Hematopoietic multipotent progenitor cell treated with erythropoietin and hydrocortisone succinate and interleukin-3 and kit ligand, for 8 days (in vitro differentiated cells): ENCODE data around the gene CCL5.

ENCODE experiments used
- DNase-seq: peaks from one replicate; pipeline ENCODE4 v3.0.0-alpha.2; 2015

CCL5 gene

GRCh38 chr17:35879773-35880654 is at the start of gene CCL5:
TSS of gene CCL5 (minus strand) at chr17:35880360.
- DNase-seq: no peak

- no peak for DNase-seq
Measured at GRCh38 chr17:35927714-35928113, 47.6 kb upstream of the CCL5 start.

GRCh38 chr17:35923609-35924114 is 43.5 kb upstream of the CCL5 start:
- DNase-seq: no peak

GRCh38 chr17:35920229-35920628 is 40.1 kb upstream of the CCL5 start:
- peak; percentile 12 for DNase-seq

GRCh38 chr17:35918665-35919064 is 38.5 kb upstream of the CCL5 start:
- no peak for DNase-seq

- DNase-seq: no peak
Measured at GRCh38 chr17:35917519-35918213, 37.5 kb upstream of the CCL5 start.

- DNase-seq: no peak
Measured at GRCh38 chr17:35915153-35915964, 35.2 kb upstream of the CCL5 start.

- DNase-seq: no peak
Measured at GRCh38 chr17:35914354-35914753, 34.2 kb upstream of the CCL5 start.

GRCh38 chr17:35913609-35914008 is 33.4 kb upstream of the CCL5 start:
- no peak for DNase-seq

- DNase-seq: no peak
Measured at GRCh38 chr17:35912942-35913341, 32.8 kb upstream of the CCL5 start.

GRCh38 chr17:35912339-35912912 is 32.3 kb upstream of the CCL5 start:
- peak; percentile 77 for DNase-seq

- DNase-seq: no peak
Measured at GRCh38 chr17:35909408-35909807, 29.2 kb upstream of the CCL5 start.

GRCh38 chr17:35907691-35908090 is 27.5 kb upstream of the CCL5 start:
- DNase-seq: no peak

- no peak for DNase-seq
Measured at GRCh38 chr17:35906926-35907637, 26.9 kb upstream of the CCL5 start.

- DNase-seq: no peak
Measured at GRCh38 chr17:35906191-35906925, 26.2 kb upstream of the CCL5 start.

GRCh38 chr17:35903451-35903850 is 23.3 kb upstream of the CCL5 start:
- DNase-seq: no peak

GRCh38 chr17:35901631-35902175 is 21.5 kb upstream of the CCL5 start:
- no peak for DNase-seq

GRCh38 chr17:35900708-35901480 is 20.7 kb upstream of the CCL5 start:
- no peak for DNase-seq

GRCh38 chr17:35900280-35900679 is 20.1 kb upstream of the CCL5 start:
- DNase-seq: no peak
